Activated CD4-positive, alpha-beta T cell treated with anti-CD3 and anti-CD28 coated beads, Interleukin-2, amount 10 ng/mL, durations not matched to agents 7 days and 5 days (primary cell): ENCODE results near the gene NPAS3. TPM values are rescaled to one million over a fixed set of nuclear protein-coding genes. Genes with fewer than 3 reads are reported as not detected.

Experiments used
- CTCF ChIA-PET: fragments of 350-600 bp; sonication (Branson Sonifier 250); formaldehyde crosslinking; loops from one replicate; lab custom pipeline; 2021; ENCODE audit warnings: antibody characterized with exemption; lab: Charles Lee
- POLR2A ChIA-PET: fragments of 350-600 bp; sonication (Branson Sonifier 250); formaldehyde crosslinking; loops from one replicate; lab custom pipeline; 2021; ENCODE audit warnings: antibody characterized with exemption; lab: Charles Lee
- DNase-seq: peaks from one replicate; pipeline ENCODE4 v3.0.0-alpha.2; 2020
- H3K27ac Mint-ChIP-seq: one replicate; pipeline ENCODE4 v1.8.0; 2021; ENCODE audit warnings: mild to moderate bottlenecking, moderate library complexity, mixed read lengths
- H3K27me3 Mint-ChIP-seq: one replicate; pipeline ENCODE4 v1.8.0; 2021; ENCODE audit warnings: mixed read lengths
- H3K36me3 Mint-ChIP-seq: one replicate; pipeline ENCODE4 v1.8.0; 2021; ENCODE audit warnings: low read depth, mixed read lengths
- H3K4me1 Mint-ChIP-seq: one replicate; pipeline ENCODE4 v1.8.0; 2021; ENCODE audit warnings: mixed read lengths
- H3K4me3 Mint-ChIP-seq: one replicate; pipeline ENCODE4 v1.8.0; 2021; ENCODE audit warnings: mild to moderate bottlenecking, moderate library complexity, mixed read lengths
- H3K9me3 Mint-ChIP-seq: one replicate; pipeline ENCODE4 v1.8.0; 2021; ENCODE audit warnings: mixed read lengths
- total RNA-seq, 2 experiments: library from RNA; stranded (reverse); gene quantifications; one replicate each; pipeline ENCODE4 v1.2.3, GENCODE V29; 2021

NPAS3 gene
- total RNA-seq, 2 experiments from 2014 or later, result not detected

GRCh38 chr14:33040372-33041140 lies 101.9 kb downstream of the NPAS3 start:
- no peak for DNase-seq
- H3K27me3 Mint-ChIP-seq, result no peaks in the 10 kb centered on the region
- H3K27ac Mint-ChIP-seq, result no peak overlapping the region
- no peaks in the 10 kb centered on the region for H3K4me1 Mint-ChIP-seq
- H3K9me3 Mint-ChIP-seq, result peaks cover 4% of the 10 kb centered on the region
- ChIA-PET POLR2A (no interaction called here), CTCF (no interaction called here)
- no peaks in the 10 kb centered on the region for H3K36me3 Mint-ChIP-seq
- H3K4me3 Mint-ChIP-seq, result no peak overlapping the region

GRCh38 chr14:33042591-33042990 lies 103.9 kb downstream of the NPAS3 start:
- Mint-ChIP-seq H3K4me1 (no peaks in the 10 kb centered on the region), H3K36me3 (no peaks in the 10 kb centered on the region), H3K27ac (no peak overlapping the region), H3K27me3 (no peaks in the 10 kb centered on the region), H3K9me3 (peaks cover 7% of the 10 kb centered on the region), H3K4me3 (no peak overlapping the region)
- ChIA-PET POLR2A (no interaction called here), CTCF (no interaction called here)
- DNase-seq, result no peak

DNA sequence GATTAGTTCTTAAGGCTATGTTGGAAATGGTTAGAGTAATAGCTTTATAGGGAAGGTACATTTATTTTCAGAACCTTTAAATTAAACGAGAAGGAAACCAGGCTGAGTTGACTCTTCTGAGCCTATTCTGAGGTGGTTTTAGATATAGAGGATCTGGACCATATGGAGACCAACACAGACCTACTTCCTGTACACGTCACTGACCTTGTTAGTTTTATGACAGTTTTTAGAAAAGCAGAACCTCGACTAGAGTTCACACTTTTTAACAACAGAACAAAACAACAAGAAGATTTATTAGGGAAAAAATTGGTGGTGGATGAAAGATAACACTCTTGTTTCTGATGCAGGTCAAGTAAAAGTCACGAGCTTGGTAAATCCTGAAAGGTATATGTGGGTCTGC lies 107.1 kb downstream of the NPAS3 start:
- POLR2A ChIA-PET, result no interaction called here
- no peaks in the 10 kb centered on the region for H3K27me3 Mint-ChIP-seq
- CTCF ChIA-PET, result no interaction called here
- no peak overlapping the region for H3K4me3 Mint-ChIP-seq
- no peak for DNase-seq
- no peaks in the 10 kb centered on the region for H3K36me3 Mint-ChIP-seq
- peaks cover 9% of the 10 kb centered on the region for H3K9me3 Mint-ChIP-seq
- H3K27ac Mint-ChIP-seq, result no peak overlapping the region
- H3K4me1 Mint-ChIP-seq, result no peaks in the 10 kb centered on the region

DNA sequence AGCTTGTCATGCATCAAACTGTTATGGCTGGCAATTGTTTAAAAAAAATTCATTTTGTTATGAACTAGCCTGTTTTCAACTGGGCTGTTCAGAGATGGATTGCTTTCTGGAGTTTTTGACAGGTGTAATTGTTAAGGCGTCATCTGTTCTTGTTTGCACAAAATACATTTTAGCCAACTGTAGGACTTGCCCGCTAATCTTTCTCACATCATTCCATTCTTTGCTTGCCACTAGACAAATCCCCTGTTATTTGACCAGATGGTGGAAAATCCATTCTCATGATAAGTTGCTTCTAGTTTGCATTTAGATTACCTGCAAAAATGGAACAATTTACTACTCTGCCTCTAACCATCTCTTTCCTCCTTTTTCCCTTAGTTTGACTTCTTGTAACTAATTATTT lies 114.3 kb downstream of the NPAS3 start:
- no peak for DNase-seq
- POLR2A ChIA-PET, result no interaction called here
- Mint-ChIP-seq H3K9me3 (peaks cover 2% of the 10 kb centered on the region), H3K27ac (no peak overlapping the region), H3K27me3 (no peaks in the 10 kb centered on the region), H3K4me3 (no peak overlapping the region), H3K4me1 (no peaks in the 10 kb centered on the region), H3K36me3 (no peaks in the 10 kb centered on the region)
- CTCF ChIA-PET, result no interaction called here

- Mint-ChIP-seq H3K4me3 (no peak overlapping the region), H3K36me3 (no peaks in the 10 kb centered on the region), H3K27ac (no peak overlapping the region), H3K4me1 (no peaks in the 10 kb centered on the region), H3K27me3 (no peaks in the 10 kb centered on the region), H3K9me3 (no peaks in the 10 kb centered on the region)
- ChIA-PET POLR2A (no interaction called here), CTCF (no interaction called here)
- DNase-seq, result no peak
Measured at GRCh38 chr14:33056213-33056612, 117.5 kb downstream of the NPAS3 start.

GRCh38 chr14:33057585-33057984 lies 118.9 kb downstream of the NPAS3 start:
- Mint-ChIP-seq H3K4me1 (no peaks in the 10 kb centered on the region), H3K27me3 (no peaks in the 10 kb centered on the region), H3K36me3 (no peaks in the 10 kb centered on the region), H3K9me3 (no peaks in the 10 kb centered on the region), H3K4me3 (no peak overlapping the region), H3K27ac (no peak overlapping the region)
- ChIA-PET CTCF (no interaction called here), POLR2A (no interaction called here)
- DNase-seq, result no peak

DNA sequence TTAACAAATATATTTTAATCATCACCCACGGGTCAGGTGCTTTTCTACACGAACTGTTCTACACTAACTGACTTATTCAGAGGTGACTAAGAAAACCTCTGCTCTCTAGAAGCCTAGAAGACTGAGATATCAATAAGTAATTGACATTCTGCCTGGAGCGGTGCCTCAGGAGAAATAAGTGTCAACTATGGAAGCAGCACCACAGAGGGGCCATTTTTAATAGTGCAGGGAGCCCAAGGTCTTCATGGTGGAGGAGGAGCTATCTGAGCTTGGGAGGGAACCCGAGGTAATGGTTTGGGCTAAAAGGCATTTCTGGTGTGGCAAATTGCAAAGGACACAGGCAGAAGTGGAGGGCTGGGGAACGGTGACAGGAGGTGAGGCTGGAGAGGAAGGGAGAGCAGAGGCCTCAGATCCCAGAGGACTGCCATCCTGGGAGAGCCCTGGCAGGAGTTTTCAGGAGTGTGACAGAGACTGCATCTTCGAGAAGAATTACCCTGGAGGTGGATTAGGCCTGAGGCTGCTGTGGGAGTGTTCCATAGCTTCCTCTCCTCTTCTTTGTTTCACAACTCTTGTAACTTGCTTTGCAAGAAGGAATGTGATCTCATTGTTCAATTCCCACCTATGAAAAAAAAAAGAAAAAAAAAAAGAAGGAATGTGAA lies 123.1 kb downstream of the NPAS3 start:
- Mint-ChIP-seq H3K36me3 (no peaks in the 10 kb centered on the region), H3K4me3 (no peak overlapping the region), H3K9me3 (no peaks in the 10 kb centered on the region), H3K27ac (no peak overlapping the region), H3K4me1 (no peaks in the 10 kb centered on the region), H3K27me3 (no peaks in the 10 kb centered on the region)
- ChIA-PET POLR2A (no interaction called here), CTCF (no interaction called here)
- no peak for DNase-seq

DNA sequence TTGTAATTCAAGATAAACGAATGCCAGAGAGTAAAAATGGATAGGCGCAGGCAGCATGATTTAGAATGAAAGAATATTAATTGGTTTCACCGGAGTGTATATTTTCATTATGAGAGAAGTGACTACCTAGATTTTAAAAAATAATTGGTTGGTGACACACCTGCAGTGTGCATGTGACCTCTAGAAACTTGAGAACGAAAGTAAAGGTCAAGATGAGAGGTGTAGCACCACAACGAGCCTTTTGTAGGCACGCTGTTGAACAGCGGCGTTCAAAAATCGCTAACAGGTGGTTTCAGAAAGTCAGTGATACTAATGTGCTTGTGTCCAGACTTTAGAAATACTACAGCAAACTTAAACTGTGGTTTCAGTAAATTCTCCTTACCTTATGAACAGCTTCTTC lies 123.8 kb downstream of the NPAS3 start:
- no peak overlapping the region for H3K4me3 Mint-ChIP-seq
- CTCF ChIA-PET, result no interaction called here
- no peak overlapping the region for H3K27ac Mint-ChIP-seq
- no peaks in the 10 kb centered on the region for H3K36me3 Mint-ChIP-seq
- DNase-seq, result no peak
- POLR2A ChIA-PET, result no interaction called here
- no peaks in the 10 kb centered on the region for H3K4me1 Mint-ChIP-seq
- H3K9me3 Mint-ChIP-seq, result no peaks in the 10 kb centered on the region
- H3K27me3 Mint-ChIP-seq, result no peaks in the 10 kb centered on the region

- H3K4me1 Mint-ChIP-seq, result no peaks in the 10 kb centered on the region
- no peak overlapping the region for H3K4me3 Mint-ChIP-seq
- ChIA-PET POLR2A (no interaction called here), CTCF (no interaction called here)
- no peaks in the 10 kb centered on the region for H3K27me3 Mint-ChIP-seq
- no peak for DNase-seq
- no peaks in the 10 kb centered on the region for H3K9me3 Mint-ChIP-seq
- no peaks in the 10 kb centered on the region for H3K36me3 Mint-ChIP-seq
- H3K27ac Mint-ChIP-seq, result no peak overlapping the region
Measured at GRCh38 chr14:33062881-33063280, 124.2 kb downstream of the NPAS3 start.

- Mint-ChIP-seq H3K27ac (no peak overlapping the region), H3K9me3 (no peaks in the 10 kb centered on the region), H3K36me3 (no peaks in the 10 kb centered on the region), H3K4me3 (no peak overlapping the region), H3K27me3 (no peaks in the 10 kb centered on the region), H3K4me1 (no peaks in the 10 kb centered on the region)
- ChIA-PET POLR2A (no interaction called here), CTCF (no interaction called here)
- no peak for DNase-seq
Measured at GRCh38 chr14:33063521-33063920, 124.8 kb downstream of the NPAS3 start.

- no peaks in the 10 kb centered on the region for H3K36me3 Mint-ChIP-seq
- no peaks in the 10 kb centered on the region for H3K9me3 Mint-ChIP-seq
- no peak overlapping the region for H3K27ac Mint-ChIP-seq
- CTCF ChIA-PET, result no interaction called here
- H3K4me1 Mint-ChIP-seq, result no peaks in the 10 kb centered on the region
- POLR2A ChIA-PET, result no interaction called here
- H3K4me3 Mint-ChIP-seq, result no peak overlapping the region
- no peak for DNase-seq
- no peaks in the 10 kb centered on the region for H3K27me3 Mint-ChIP-seq
Measured at GRCh38 chr14:33065634-33066033, 127.0 kb downstream of the NPAS3 start.

DNA sequence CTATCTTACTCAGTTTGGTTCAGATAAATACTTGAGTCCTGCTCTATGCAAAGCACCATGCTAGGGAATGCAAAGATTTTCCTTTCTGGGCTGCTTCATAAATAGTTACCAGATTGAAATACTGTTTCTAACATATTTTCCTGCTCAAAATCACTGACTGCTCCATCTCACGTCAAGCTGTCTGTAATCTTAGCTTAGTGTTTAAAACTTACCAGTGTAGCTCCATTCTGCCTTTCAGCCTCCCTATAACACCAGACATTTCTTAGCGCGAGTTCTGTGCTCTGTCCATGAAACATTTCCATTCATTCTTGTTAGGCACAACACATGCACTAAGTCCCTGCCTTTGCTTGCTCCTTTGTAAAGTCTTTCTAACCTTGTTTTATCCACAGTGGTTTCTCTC lies 129.4 kb downstream of the NPAS3 start:
- POLR2A ChIA-PET, result no interaction called here

DNA sequence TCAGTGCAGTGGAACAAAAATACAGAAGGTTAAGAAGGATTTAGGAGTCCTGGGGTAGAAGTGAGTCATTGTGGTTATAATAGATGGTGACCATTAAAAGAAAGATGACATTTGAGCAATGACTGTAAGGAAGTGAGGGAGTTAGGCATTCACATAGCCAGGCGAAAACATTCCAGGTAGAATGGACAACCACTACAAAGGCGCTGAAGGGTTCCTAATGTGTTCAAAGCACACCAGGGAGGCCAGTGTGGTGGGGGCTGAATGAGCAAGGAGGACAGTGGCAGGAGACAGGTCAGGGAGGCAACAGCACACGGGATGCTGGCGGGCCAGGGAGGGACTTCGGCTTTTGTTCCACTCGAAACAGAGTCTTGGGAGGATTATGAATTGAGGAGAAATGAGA lies 129.9 kb downstream of the NPAS3 start:
- no peak overlapping the region for H3K4me3 Mint-ChIP-seq
- no peaks in the 10 kb centered on the region for H3K36me3 Mint-ChIP-seq
- ChIA-PET POLR2A (no interaction called here), CTCF (no interaction called here)
- H3K27ac Mint-ChIP-seq, result no peak overlapping the region
- H3K27me3 Mint-ChIP-seq, result no peaks in the 10 kb centered on the region
- no peak for DNase-seq
- no peaks in the 10 kb centered on the region for H3K4me1 Mint-ChIP-seq
- H3K9me3 Mint-ChIP-seq, result no peaks in the 10 kb centered on the region

More for the DNA sequence above, 129.4 kb downstream of the NPAS3 start:
- no peak overlapping the region for H3K27ac Mint-ChIP-seq
- no peak for DNase-seq
- no peaks in the 10 kb centered on the region for H3K36me3 Mint-ChIP-seq
- CTCF ChIA-PET, result no interaction called here
- H3K4me3 Mint-ChIP-seq, result no peak overlapping the region
- no peaks in the 10 kb centered on the region for H3K9me3 Mint-ChIP-seq
- no peaks in the 10 kb centered on the region for H3K4me1 Mint-ChIP-seq
- H3K27me3 Mint-ChIP-seq, result no peaks in the 10 kb centered on the region

DNA sequence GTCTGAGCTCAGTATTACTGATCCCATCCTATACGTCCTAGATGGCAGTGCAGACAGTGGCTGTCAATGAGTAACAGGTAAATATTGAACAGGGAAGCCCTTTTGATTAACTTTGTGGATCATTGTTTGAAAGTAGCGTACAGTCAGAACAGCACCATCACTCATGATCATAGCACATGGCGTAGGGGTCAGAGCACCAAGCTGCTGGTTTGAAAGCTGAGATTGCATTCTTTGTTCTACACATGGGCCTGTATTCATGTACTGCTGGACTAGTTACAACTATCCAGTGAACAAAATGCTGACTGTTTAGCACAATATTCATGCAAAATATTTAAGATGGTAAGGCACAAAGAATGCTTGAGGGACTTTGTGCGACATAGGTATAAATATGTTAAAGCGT lies 131.8 kb downstream of the NPAS3 start:
- Mint-ChIP-seq H3K36me3 (no peaks in the 10 kb centered on the region), H3K4me1 (no peaks in the 10 kb centered on the region), H3K27me3 (no peaks in the 10 kb centered on the region), H3K9me3 (no peaks in the 10 kb centered on the region), H3K27ac (no peak overlapping the region), H3K4me3 (no peak overlapping the region)
- no peak for DNase-seq
- POLR2A ChIA-PET, result no interaction called here
- CTCF ChIA-PET, result interaction anchor here (0.7 kb wide), 1 partner anchor 361 kb away, joined by 3 read pairs; no protein-coding TSS in a partner anchor
